ENCODE results near the gene SOS2.

DNA sequence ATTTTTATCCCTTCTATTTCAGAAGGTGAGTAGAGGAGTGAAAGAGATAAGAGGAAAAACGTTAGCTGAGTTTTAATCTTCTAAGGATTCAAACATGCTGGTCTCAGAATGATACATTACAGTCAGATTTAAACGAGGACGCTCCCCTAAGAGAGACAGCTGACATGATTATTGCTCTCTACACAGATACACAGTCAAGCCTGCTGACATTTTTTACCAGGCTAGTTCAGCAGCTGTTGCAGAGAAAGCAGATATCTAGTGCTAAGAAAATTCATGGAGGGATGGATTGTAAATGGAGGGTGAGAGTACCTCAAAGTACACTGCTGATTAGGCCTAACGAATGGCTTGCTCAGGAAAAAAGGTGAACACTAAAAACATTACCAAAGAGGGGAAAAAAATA is 31.9 kb upstream of the SOS2 start:
- TF ChIP-seq POLR2A (IDR thresholded peaks at IDR 0.05; ENCODE audit: low read length) (no peak), GATA1 (IDR thresholded peaks at IDR 0.05; ENCODE audit: low read depth, low read length) (no peak)

All from erythroblast (primary cell).